SHP77 treated with DMSO at 0.1 percent for 48 hours (cell line): ENCODE results near the gene UBXN7.
"Not testable (repeated sequence)": the region's sequence is repeated elsewhere in the genome, so short reads cannot be mapped to it uniquely, and the experiment has no call there.

Experiments used
- DNase-seq: peaks from one replicate; lab custom pipeline; 2025; lab: John Stamatoyannopoulos, UW

Gene UBXN7

GRCh38 chr3:196432137-196432879 is at the start of gene UBXN7:
TSS of gene UBXN7 (minus strand) at chr3:196432427. CDS start at chr3:196432399, 28 bp downstream.
- DNase-seq = peak; percentile 49

GRCh38 chr3:196477678-196478077 is 45.5 kb upstream of the UBXN7 start:
- no peak for DNase-seq

- no peak for DNase-seq
Measured at GRCh38 chr3:196472286-196472685, 40.1 kb upstream of the UBXN7 start.

- no peak for DNase-seq
Measured at GRCh38 chr3:196471551-196471950, 39.3 kb upstream of the UBXN7 start.

GRCh38 chr3:196470182-196470581 is 38.0 kb upstream of the UBXN7 start:
- DNase-seq = not testable (repeated sequence)

- DNase-seq = no peak
Measured at GRCh38 chr3:196463804-196464203, 31.6 kb upstream of the UBXN7 start.

GRCh38 chr3:196463478-196463756 is 31.2 kb upstream of the UBXN7 start:
- no peak for DNase-seq

- not testable (repeated sequence) for DNase-seq
Measured at GRCh38 chr3:196462680-196463477, 30.7 kb upstream of the UBXN7 start.

- DNase-seq = no peak
Measured at GRCh38 chr3:196458063-196458462, 25.8 kb upstream of the UBXN7 start.

- not testable (repeated sequence) for DNase-seq
Measured at GRCh38 chr3:196457470-196457869, 25.2 kb upstream of the UBXN7 start.

GRCh38 chr3:196454935-196455334 is 22.7 kb upstream of the UBXN7 start:
- no peak for DNase-seq

- DNase-seq = not testable (repeated sequence)
Measured at GRCh38 chr3:196445391-196445790, 13.2 kb upstream of the UBXN7 start.

GRCh38 chr3:196444500-196444894 is 12.3 kb upstream of the UBXN7 start:
- no peak for DNase-seq

- DNase-seq = no peak
Measured at GRCh38 chr3:196440696-196441095, 8.5 kb upstream of the UBXN7 start.

- no peak for DNase-seq
Measured at GRCh38 chr3:196440041-196440537, 7.9 kb upstream of the UBXN7 start.

- no peak for DNase-seq
Measured at GRCh38 chr3:196431181-196432136, 768 bp downstream of the UBXN7 start.

GRCh38 chr3:196428041-196428440 is 4.2 kb downstream of the UBXN7 start:
- no peak for DNase-seq

- DNase-seq = not testable (repeated sequence)
Measured at GRCh38 chr3:196424421-196424820, 7.8 kb downstream of the UBXN7 start.

GRCh38 chr3:196423044-196423781 is 9.0 kb downstream of the UBXN7 start:
- peak; percentile 30 for DNase-seq

- not testable (repeated sequence) for DNase-seq
Measured at GRCh38 chr3:196421668-196422067, 10.6 kb downstream of the UBXN7 start.

GRCh38 chr3:196419386-196419785 is 12.8 kb downstream of the UBXN7 start:
- no peak for DNase-seq
